PC-9 (cell line): ENCODE data around the gene CYBB.

Experiments used
- EZH2 ChIP-seq: fragments of 200-600 bp; sonication (generic); IDR thresholded peaks from 2 replicates; pipeline ENCODE4 v1.8.0; 2017; ENCODE audit warnings: antibody characterized with exemption, low read depth
- TF ChIP-seq, protein P1 (sequence below): fragments of 200-600 bp; sonication (generic); conservative IDR thresholded peaks from 2 replicates; pipeline ENCODE4 v1.6.1; 2017; ENCODE audit warnings: mixed run types, antibody characterized with exemption, mild to moderate bottlenecking, moderate library complexity

DNA sequence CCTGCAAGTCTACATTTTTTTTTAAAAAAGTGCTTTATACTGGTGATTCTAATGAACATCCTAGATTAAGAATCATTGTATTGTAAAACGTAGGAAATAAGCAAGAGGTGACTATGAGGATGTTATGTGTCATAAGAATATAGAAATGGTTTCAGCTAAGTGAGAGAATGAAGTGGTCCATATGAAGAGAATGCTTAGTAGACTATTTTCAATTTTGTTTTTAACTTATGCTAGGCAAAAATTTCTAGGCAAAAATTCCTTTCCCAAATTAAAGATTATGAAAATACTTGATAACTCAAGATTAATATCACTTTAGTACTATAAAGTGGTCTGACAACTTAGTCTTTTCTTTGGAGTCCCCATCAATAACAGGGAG, 66.7 kb downstream of the CYBB start:
- no peak for TF ChIP-seq EZH2
- TF ChIP-seq, protein P1, sequence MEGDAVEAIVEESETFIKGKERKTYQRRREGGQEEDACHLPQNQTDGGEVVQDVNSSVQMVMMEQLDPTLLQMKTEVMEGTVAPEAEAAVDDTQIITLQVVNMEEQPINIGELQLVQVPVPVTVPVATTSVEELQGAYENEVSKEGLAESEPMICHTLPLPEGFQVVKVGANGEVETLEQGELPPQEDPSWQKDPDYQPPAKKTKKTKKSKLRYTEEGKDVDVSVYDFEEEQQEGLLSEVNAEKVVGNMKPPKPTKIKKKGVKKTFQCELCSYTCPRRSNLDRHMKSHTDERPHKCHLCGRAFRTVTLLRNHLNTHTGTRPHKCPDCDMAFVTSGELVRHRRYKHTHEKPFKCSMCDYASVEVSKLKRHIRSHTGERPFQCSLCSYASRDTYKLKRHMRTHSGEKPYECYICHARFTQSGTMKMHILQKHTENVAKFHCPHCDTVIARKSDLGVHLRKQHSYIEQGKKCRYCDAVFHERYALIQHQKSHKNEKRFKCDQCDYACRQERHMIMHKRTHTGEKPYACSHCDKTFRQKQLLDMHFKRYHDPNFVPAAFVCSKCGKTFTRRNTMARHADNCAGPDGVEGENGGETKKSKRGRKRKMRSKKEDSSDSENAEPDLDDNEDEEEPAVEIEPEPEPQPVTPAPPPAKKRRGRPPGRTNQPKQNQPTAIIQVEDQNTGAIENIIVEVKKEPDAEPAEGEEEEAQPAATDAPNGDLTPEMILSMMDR = no peak
